IPS DF 6.9 (cell line): ENCODE measurements around the gene TRPM3.

Experiments used
- DNase-seq: peaks from one replicate; pipeline ENCODE4 v3.0.0-alpha.2; 2013; ENCODE audit warnings: low read depth, low spot score
- H3K27ac ChIP-seq: one replicate; pipeline ENCODE4 v1.5.1; 2013; ENCODE audit warnings: low read length, control low read depth
- H3K27me3 ChIP-seq: 2 replicates; pipeline ENCODE4 v1.6.1; 2013; ENCODE audit warnings: mild to moderate bottlenecking, low read length; ENCODE audit not compliant: control insufficient read depth, insufficient read depth
- H3K36me3 ChIP-seq: 2 replicates; pipeline ENCODE4 v1.6.1; 2013; ENCODE audit warnings: low read length; ENCODE audit not compliant: control insufficient read depth, insufficient read depth
- H3K4me1 ChIP-seq: 2 replicates; pipeline ENCODE4 v1.6.1; 2013; ENCODE audit warnings: low read length; ENCODE audit not compliant: control insufficient read depth, insufficient read depth
- H3K4me3 ChIP-seq: 2 replicates; pipeline ENCODE4 v1.5.1; 2013; ENCODE audit warnings: mild to moderate bottlenecking, low read length
- H3K9me3 ChIP-seq: 2 replicates; pipeline ENCODE4 v1.6.1; 2013; ENCODE audit warnings: low read length, inconsistent platforms; ENCODE audit not compliant: control insufficient read depth, insufficient read depth
- WGBS: extraction: QIAGEN DNeasy Blood & Tissue Kit; methylation state at CpG from one replicate; pipeline ENCODE4 v1.1.7; 2013; ENCODE audit warnings: mixed read lengths, missing lambda C conversion rate; ENCODE audit not compliant: insufficient read length, insufficient coverage; 5-methylcytosine and 5-hydroxymethylcytosine counted together

The TRPM3 gene

GRCh38 chr9:70500793-70501192, 620.6 kb downstream of the TRPM3 start:
- DNase-seq: no peak
- no peak overlapping the region for H3K27ac ChIP-seq
- H3K4me1 ChIP-seq: no peaks in the 10 kb centered on the region
- no peaks in the 10 kb centered on the region for H3K27me3 ChIP-seq
- H3K4me3 ChIP-seq: no peak overlapping the region
- H3K9me3 ChIP-seq: no peaks in the 10 kb centered on the region
- no CpG with 5 or more reads among the region's 1 CpG for WGBS
- H3K36me3 ChIP-seq: no peaks in the 10 kb centered on the region

GRCh38 chr9:70499621-70500020, 621.8 kb downstream of the TRPM3 start:
- Histone ChIP-seq H3K36me3 (no peaks in the 10 kb centered on the region), H3K27me3 (no peaks in the 10 kb centered on the region), H3K4me1 (no peaks in the 10 kb centered on the region), H3K9me3 (no peaks in the 10 kb centered on the region), H3K27ac (no peak overlapping the region), H3K4me3 (no peak overlapping the region)
- WGBS: no CpG with 5 or more reads among the region's 1 CpG
- no peak for DNase-seq

- no peak for DNase-seq
- no peaks in the 10 kb centered on the region for H3K9me3 ChIP-seq
- H3K36me3 ChIP-seq: no peaks in the 10 kb centered on the region
- H3K27ac ChIP-seq: no peak overlapping the region
- H3K4me1 ChIP-seq: no peaks in the 10 kb centered on the region
- no peaks in the 10 kb centered on the region for H3K27me3 ChIP-seq
- no CpG with 5 or more reads among the region's 3 CpGs for whole genome bisulfite sequencing
- H3K4me3 ChIP-seq: no peak overlapping the region
These were observed 622.6 kb downstream of the TRPM3 start for GRCh38 chr9:70498866-70499265.

GRCh38 chr9:70496244-70496643, 625.2 kb downstream of the TRPM3 start:
- Histone ChIP-seq H3K4me3 (no peak overlapping the region), H3K36me3 (no peaks in the 10 kb centered on the region), H3K4me1 (no peaks in the 10 kb centered on the region), H3K9me3 (no peaks in the 10 kb centered on the region), H3K27ac (no peak overlapping the region), H3K27me3 (no peaks in the 10 kb centered on the region)
- no CpG with 5 or more reads among the region's 2 CpGs for WGBS
- DNase-seq: no peak

GRCh38 chr9:70495514-70495913, 625.9 kb downstream of the TRPM3 start:
- Histone ChIP-seq H3K4me3 (no peak overlapping the region), H3K27me3 (no peaks in the 10 kb centered on the region), H3K4me1 (no peaks in the 10 kb centered on the region), H3K27ac (no peak overlapping the region), H3K9me3 (no peaks in the 10 kb centered on the region), H3K36me3 (no peaks in the 10 kb centered on the region)
- no CpG with 5 or more reads among the region's 6 CpGs for WGBS
- no peak for DNase-seq

- H3K4me1 ChIP-seq: no peaks in the 10 kb centered on the region
- WGBS: no CpG with 5 or more reads among the region's 5 CpGs
- no peak overlapping the region for H3K4me3 ChIP-seq
- no peaks in the 10 kb centered on the region for H3K27me3 ChIP-seq
- no peak overlapping the region for H3K27ac ChIP-seq
- no peak for DNase-seq
- H3K36me3 ChIP-seq: no peaks in the 10 kb centered on the region
- H3K9me3 ChIP-seq: no peaks in the 10 kb centered on the region
These were observed 627.2 kb downstream of the TRPM3 start for GRCh38 chr9:70494221-70494620.

- DNase-seq: no peak
- no peaks in the 10 kb centered on the region for H3K9me3 ChIP-seq
- H3K4me1 ChIP-seq: no peaks in the 10 kb centered on the region
- WGBS: no CpG with 5 or more reads among the region's 9 CpGs
- H3K36me3 ChIP-seq: no peaks in the 10 kb centered on the region
- H3K27me3 ChIP-seq: no peaks in the 10 kb centered on the region
- H3K27ac ChIP-seq: no peak overlapping the region
- no peak overlapping the region for H3K4me3 ChIP-seq
These were observed 628.4 kb downstream of the TRPM3 start for GRCh38 chr9:70493029-70493428.

- Histone ChIP-seq H3K27ac (no peak overlapping the region), H3K36me3 (no peaks in the 10 kb centered on the region), H3K9me3 (no peaks in the 10 kb centered on the region), H3K4me3 (no peak overlapping the region), H3K27me3 (no peaks in the 10 kb centered on the region), H3K4me1 (no peaks in the 10 kb centered on the region)
- no CpG with 5 or more reads among the region's 2 CpGs for WGBS
- no peak for DNase-seq
These were observed 629.1 kb downstream of the TRPM3 start for GRCh38 chr9:70492319-70492777.

GRCh38 chr9:70491426-70492318, 629.7 kb downstream of the TRPM3 start:
- Histone ChIP-seq H3K27me3 (no peaks in the 10 kb centered on the region), H3K4me1 (no peaks in the 10 kb centered on the region), H3K9me3 (no peaks in the 10 kb centered on the region), H3K36me3 (no peaks in the 10 kb centered on the region), H3K27ac (no peak overlapping the region), H3K4me3 (no peak overlapping the region)
- no CpG with 5 or more reads among the region's 8 CpGs for WGBS
- no peak for DNase-seq

GRCh38 chr9:70490478-70490877, 630.9 kb downstream of the TRPM3 start:
- no CpG with 5 or more reads among the region's 5 CpGs for WGBS
- Histone ChIP-seq H3K9me3 (no peaks in the 10 kb centered on the region), H3K4me3 (no peak overlapping the region), H3K4me1 (no peaks in the 10 kb centered on the region), H3K27me3 (no peaks in the 10 kb centered on the region), H3K36me3 (no peaks in the 10 kb centered on the region), H3K27ac (no peak overlapping the region)
- DNase-seq: no peak

- Histone ChIP-seq H3K27ac (no peak overlapping the region), H3K4me1 (no peaks in the 10 kb centered on the region), H3K36me3 (no peaks in the 10 kb centered on the region), H3K9me3 (no peaks in the 10 kb centered on the region), H3K27me3 (no peaks in the 10 kb centered on the region), H3K4me3 (no peak overlapping the region)
- DNase-seq: no peak
- no CpG with 5 or more reads among the region's 3 CpGs for WGBS
These were observed 632.7 kb downstream of the TRPM3 start for GRCh38 chr9:70488793-70489105.
